Measurements from ENCODE around the gene ARIH1.

DNA sequence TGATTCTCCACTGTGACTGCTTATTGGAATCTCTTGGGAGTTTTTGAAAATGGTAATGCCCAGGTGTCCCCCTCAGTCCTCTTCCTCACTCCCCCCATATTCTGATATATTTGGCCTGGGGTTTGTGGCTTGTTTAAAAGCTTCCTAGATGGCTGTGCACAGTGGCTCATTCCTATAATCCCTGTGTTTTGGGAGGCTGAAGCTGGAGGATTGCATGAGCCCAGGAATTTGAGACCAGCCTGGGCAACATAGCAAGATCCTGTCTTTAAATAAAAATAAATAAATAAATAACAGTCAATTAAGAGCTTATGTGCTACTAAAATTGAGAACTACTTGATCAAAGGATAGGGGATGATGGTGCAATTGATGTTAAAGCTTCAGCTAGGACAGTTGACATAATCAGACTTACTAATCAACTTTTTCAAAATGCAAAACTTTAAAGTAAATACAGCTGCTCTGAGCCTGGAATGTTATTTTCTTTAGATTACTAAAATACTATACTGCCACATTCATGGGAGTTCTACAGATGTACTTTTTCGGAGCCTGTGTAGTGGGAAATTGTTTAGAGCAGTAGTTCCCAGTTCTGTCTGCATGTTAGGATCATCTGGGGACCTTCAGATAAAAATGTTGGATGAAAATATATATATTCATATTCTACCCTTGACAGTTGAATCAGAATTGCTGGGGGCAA is 33.4 kb downstream of the ARIH1 start:
- no peak for TF ChIP-seq ZNF274 (IDR thresholded peaks at IDR 0.05; ENCODE audit: low read depth, low read length)
- no peak for TF ChIP-seq RAD21 (IDR thresholded peaks at IDR 0.05; ENCODE audit: low read depth)
- TF ChIP-seq, protein P1, sequence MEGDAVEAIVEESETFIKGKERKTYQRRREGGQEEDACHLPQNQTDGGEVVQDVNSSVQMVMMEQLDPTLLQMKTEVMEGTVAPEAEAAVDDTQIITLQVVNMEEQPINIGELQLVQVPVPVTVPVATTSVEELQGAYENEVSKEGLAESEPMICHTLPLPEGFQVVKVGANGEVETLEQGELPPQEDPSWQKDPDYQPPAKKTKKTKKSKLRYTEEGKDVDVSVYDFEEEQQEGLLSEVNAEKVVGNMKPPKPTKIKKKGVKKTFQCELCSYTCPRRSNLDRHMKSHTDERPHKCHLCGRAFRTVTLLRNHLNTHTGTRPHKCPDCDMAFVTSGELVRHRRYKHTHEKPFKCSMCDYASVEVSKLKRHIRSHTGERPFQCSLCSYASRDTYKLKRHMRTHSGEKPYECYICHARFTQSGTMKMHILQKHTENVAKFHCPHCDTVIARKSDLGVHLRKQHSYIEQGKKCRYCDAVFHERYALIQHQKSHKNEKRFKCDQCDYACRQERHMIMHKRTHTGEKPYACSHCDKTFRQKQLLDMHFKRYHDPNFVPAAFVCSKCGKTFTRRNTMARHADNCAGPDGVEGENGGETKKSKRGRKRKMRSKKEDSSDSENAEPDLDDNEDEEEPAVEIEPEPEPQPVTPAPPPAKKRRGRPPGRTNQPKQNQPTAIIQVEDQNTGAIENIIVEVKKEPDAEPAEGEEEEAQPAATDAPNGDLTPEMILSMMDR (IDR thresholded peaks at IDR 0.05 in 2 of 3, conservative IDR thresholded peaks at IDR 0.05 in 1 of 3; ENCODE audit: borderline replicate concordance in 1 of 3, insufficient read depth in 1 of 3, low read depth in 2 of 3, low read length in 2 of 3) = no peak
- TF ChIP-seq EGR1 (IDR thresholded peaks at IDR 0.05; ENCODE audit: low read depth) = no peak
- no peak for TF ChIP-seq POLR2AphosphoS5 (IDR thresholded peaks at IDR 0.05; ENCODE audit: low read depth, low read length)
- TF ChIP-seq, protein P2, sequence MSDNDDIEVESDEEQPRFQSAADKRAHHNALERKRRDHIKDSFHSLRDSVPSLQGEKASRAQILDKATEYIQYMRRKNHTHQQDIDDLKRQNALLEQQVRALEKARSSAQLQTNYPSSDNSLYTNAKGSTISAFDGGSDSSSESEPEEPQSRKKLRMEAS (IDR thresholded peaks at IDR 0.05) = no peak
- no peak for TF ChIP-seq EZH2phosphoT487 (IDR thresholded peaks at IDR 0.05; ENCODE audit: borderline replicate concordance)
- no peak for TF ChIP-seq SP1 (IDR thresholded peaks at IDR 0.05; ENCODE audit: low read depth)
- TF ChIP-seq EZH2 (IDR thresholded peaks at IDR 0.05) = no peak
- no peak for TF ChIP-seq TCF7L2 (IDR thresholded peaks at IDR 0.05; ENCODE audit: borderline replicate concordance, extremely low read depth, insufficient read depth, insufficient read length)
- TF ChIP-seq, protein P3, sequence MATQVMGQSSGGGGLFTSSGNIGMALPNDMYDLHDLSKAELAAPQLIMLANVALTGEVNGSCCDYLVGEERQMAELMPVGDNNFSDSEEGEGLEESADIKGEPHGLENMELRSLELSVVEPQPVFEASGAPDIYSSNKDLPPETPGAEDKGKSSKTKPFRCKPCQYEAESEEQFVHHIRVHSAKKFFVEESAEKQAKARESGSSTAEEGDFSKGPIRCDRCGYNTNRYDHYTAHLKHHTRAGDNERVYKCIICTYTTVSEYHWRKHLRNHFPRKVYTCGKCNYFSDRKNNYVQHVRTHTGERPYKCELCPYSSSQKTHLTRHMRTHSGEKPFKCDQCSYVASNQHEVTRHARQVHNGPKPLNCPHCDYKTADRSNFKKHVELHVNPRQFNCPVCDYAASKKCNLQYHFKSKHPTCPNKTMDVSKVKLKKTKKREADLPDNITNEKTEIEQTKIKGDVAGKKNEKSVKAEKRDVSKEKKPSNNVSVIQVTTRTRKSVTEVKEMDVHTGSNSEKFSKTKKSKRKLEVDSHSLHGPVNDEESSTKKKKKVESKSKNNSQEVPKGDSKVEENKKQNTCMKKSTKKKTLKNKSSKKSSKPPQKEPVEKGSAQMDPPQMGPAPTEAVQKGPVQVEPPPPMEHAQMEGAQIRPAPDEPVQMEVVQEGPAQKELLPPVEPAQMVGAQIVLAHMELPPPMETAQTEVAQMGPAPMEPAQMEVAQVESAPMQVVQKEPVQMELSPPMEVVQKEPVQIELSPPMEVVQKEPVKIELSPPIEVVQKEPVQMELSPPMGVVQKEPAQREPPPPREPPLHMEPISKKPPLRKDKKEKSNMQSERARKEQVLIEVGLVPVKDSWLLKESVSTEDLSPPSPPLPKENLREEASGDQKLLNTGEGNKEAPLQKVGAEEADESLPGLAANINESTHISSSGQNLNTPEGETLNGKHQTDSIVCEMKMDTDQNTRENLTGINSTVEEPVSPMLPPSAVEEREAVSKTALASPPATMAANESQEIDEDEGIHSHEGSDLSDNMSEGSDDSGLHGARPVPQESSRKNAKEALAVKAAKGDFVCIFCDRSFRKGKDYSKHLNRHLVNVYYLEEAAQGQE (IDR thresholded peaks at IDR 0.05; ENCODE audit: low read depth) = no peak
- TF ChIP-seq SIN3A (IDR thresholded peaks at IDR 0.05; ENCODE audit: low read depth) = no peak

All from HCT116 (cell line).